ENCODE results near the gene BRCA1. TPM values are rescaled to one million over a fixed set of nuclear protein-coding genes. Genes with fewer than 3 reads are reported as not detected.

BRCA1 gene
- total and polyA plus RNA-seq, 2 donors (not counting 1 experiment from before 2014, with no cell fraction given) = 7.5 to 9.9 TPM

GRCh38 chr17:42999003-42999525 is 126.1 kb downstream of the BRCA1 start:
- Histone ChIP-seq H4K20me1 (ENCODE audit: control insufficient read depth, extremely low read depth, insufficient read depth, low read length) (peaks cover 2% of the 10 kb centered on the region), H3K4me3 (replicated peaks in 1 of 4; ENCODE audit: control extremely low read depth in 1 of 4, insufficient read depth in 1 of 4, low read depth in 3 of 4, low read length in 4 of 4) (peak overlapping the region; percentile 77 to 99 (median 86)), H3K4me1 (ENCODE audit: control insufficient read depth, extremely low read depth, insufficient read depth, low read length) (peaks cover 11% of the 10 kb centered on the region), H3K9me3 (ENCODE audit: control insufficient read depth, insufficient read depth, low read depth, low read length) (no peaks in the 10 kb centered on the region), H3K4me2 (ENCODE audit: extremely low read depth, insufficient read depth, low read length) (peak overlapping the region; percentile 99), H3K79me2 (ENCODE audit: control insufficient read depth, insufficient read depth, low read length) (peaks cover 28% of the 10 kb centered on the region), H3K9ac (ENCODE audit: insufficient read depth, low read length) (peak overlapping the region; percentile 85), H2AFZ (ENCODE audit: low read length) (no peak overlapping the region), H3K27ac (ENCODE audit: insufficient read depth, low read length) (peak overlapping the region; percentile 95), H3K27me3 (ENCODE audit: control insufficient read depth, insufficient read depth, low read length) (no peaks in the 10 kb centered on the region), H3K36me3 (ENCODE audit: control insufficient read depth, insufficient read depth, low read length) (peaks cover 16% of the 10 kb centered on the region)
- no peak for DNase-seq (ENCODE audit: low read depth in 2 of 2)
- TF ChIP-seq, protein P1, sequence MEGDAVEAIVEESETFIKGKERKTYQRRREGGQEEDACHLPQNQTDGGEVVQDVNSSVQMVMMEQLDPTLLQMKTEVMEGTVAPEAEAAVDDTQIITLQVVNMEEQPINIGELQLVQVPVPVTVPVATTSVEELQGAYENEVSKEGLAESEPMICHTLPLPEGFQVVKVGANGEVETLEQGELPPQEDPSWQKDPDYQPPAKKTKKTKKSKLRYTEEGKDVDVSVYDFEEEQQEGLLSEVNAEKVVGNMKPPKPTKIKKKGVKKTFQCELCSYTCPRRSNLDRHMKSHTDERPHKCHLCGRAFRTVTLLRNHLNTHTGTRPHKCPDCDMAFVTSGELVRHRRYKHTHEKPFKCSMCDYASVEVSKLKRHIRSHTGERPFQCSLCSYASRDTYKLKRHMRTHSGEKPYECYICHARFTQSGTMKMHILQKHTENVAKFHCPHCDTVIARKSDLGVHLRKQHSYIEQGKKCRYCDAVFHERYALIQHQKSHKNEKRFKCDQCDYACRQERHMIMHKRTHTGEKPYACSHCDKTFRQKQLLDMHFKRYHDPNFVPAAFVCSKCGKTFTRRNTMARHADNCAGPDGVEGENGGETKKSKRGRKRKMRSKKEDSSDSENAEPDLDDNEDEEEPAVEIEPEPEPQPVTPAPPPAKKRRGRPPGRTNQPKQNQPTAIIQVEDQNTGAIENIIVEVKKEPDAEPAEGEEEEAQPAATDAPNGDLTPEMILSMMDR (conservative IDR thresholded peaks at IDR 0.05 in 1 of 2, IDR thresholded peaks at IDR 0.05 in 1 of 2; ENCODE audit: low read depth in 1 of 2, low read length in 2 of 2) = no peak
- no peak for TF ChIP-seq EZH2 (IDR thresholded peaks at IDR 0.05; ENCODE audit: low read length, missing control alignments)

DNA sequence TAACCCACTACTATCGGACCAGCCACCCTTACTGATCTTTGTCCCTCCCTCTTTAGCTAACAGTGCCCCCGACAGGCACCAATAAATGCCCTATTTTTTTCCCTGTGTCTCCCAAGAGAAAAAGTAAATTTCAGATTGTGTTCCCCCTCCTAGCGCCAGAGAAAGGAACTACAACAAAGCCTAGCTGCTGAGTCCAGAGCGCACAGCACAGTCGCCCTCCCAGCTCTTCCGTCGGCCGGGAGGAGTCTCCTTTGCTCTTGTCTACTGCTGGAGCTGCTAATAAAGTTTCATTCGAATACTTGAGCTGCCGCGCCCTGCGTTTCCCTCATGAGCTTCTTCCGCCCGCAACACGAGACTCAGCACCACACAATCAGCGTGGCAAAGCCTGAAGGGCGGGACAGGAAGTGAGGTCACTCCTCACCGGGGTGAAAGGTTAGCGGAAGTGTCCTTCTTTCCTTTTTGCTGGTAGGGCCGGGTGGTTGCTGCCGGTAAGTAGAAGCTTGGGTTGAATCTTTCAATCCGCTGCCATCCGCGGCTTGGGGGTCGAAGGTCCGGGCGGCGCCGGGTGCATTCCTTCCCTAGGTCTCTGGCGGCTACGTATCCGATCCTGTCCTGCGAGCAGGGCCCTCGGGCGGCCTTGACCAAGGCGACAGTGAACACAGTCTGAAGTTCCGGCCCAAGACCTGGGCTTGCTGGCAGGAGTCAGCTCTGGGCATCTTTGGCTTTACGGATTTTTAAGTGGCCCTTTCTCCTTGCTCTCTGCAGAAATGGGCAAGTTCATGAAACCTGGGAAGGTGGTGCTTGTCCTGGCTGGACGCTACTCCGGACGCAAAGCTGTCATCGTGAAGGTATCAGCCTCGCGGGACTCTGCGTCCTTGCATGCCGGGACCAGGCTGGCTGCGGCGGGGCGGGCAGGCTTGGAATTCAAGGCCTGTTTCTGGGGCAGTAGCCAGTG is 126.9 kb downstream of the BRCA1 start, which contains the start of gene RPL27:
Gene RPL27, plus strand, starts transcription at position 436 of the 955 bp plus-strand sequence. Its CDS starts 332 bp downstream, at position 768.
- TF ChIP-seq, protein P1 (conservative IDR thresholded peaks at IDR 0.05 in 1 of 2, IDR thresholded peaks at IDR 0.05 in 1 of 2; ENCODE audit: low read depth in 1 of 2, low read length in 2 of 2) = peak; percentile 84 to 89
- TF ChIP-seq EZH2 (IDR thresholded peaks at IDR 0.05; ENCODE audit: low read length, missing control alignments) = no peak
- no peaks in the 10 kb centered on the region for H3K27me3 ChIP-seq (ENCODE audit: control insufficient read depth, insufficient read depth, low read length)

DNA sequence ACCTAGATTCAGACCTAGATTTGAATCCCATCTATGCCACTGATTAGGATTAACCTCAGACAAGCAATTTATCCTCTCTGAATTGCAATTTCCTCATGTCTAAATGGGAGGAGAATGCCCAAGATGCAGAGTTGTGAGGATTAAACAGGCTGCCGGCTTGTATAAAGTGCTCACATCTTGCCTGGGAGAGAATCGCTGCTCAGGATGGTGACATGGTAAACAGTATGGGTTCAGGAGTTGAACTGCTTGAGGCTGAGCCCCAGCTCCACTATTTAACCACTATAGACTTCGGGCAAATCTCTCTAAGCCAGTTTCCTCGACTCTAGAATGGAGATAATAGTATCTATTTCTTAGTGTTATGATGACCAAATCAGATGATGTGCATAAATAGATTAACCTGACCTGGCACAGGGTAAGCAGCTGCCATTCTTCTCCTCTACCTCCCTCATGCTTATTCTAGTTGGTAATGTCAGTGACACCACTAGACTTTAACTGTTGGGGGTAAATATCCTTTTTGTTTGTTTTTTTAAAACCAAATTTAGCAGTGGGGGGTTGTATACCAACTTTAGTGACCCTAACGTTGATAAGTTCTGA is 127.7 kb downstream of the BRCA1 start:
- Histone ChIP-seq H3K4me3 (replicated peaks in 1 of 4; ENCODE audit: control extremely low read depth in 1 of 4, insufficient read depth in 1 of 4, low read depth in 3 of 4, low read length in 4 of 4) (peak overlapping the region; percentile 6 to 46 (median 28)), H3K27ac (ENCODE audit: insufficient read depth, low read length) (peak overlapping the region; percentile 17), H3K4me1 (ENCODE audit: control insufficient read depth, extremely low read depth, insufficient read depth, low read length) (peaks cover 11% of the 10 kb centered on the region), H4K20me1 (ENCODE audit: control insufficient read depth, extremely low read depth, insufficient read depth, low read length) (peaks cover 2% of the 10 kb centered on the region), H3K79me2 (ENCODE audit: control insufficient read depth, insufficient read depth, low read length) (peaks cover 26% of the 10 kb centered on the region), H3K27me3 (ENCODE audit: control insufficient read depth, insufficient read depth, low read length) (no peaks in the 10 kb centered on the region), H3K9ac (ENCODE audit: insufficient read depth, low read length) (no peak overlapping the region), H3K4me2 (ENCODE audit: extremely low read depth, insufficient read depth, low read length) (peak overlapping the region; percentile 91), H3K9me3 (ENCODE audit: control insufficient read depth, insufficient read depth, low read depth, low read length) (no peaks in the 10 kb centered on the region), H2AFZ (ENCODE audit: low read length) (peak overlapping the region; percentile 90), H3K36me3 (ENCODE audit: control insufficient read depth, insufficient read depth, low read length) (peaks cover 11% of the 10 kb centered on the region)
- DNase-seq (ENCODE audit: low read depth in 2 of 2) = no peak
- no peak for TF ChIP-seq EZH2 (IDR thresholded peaks at IDR 0.05; ENCODE audit: low read length, missing control alignments)
- TF ChIP-seq, protein P1 (conservative IDR thresholded peaks at IDR 0.05 in 1 of 2, IDR thresholded peaks at IDR 0.05 in 1 of 2; ENCODE audit: low read depth in 1 of 2, low read length in 2 of 2) = no peak

More for the DNA sequence above, 126.9 kb downstream of the BRCA1 start, which contains the start of gene RPL27:
- Histone ChIP-seq H3K36me3 (ENCODE audit: control insufficient read depth, insufficient read depth, low read length) (peaks cover 16% of the 10 kb centered on the region), H3K9me3 (ENCODE audit: control insufficient read depth, insufficient read depth, low read depth, low read length) (no peaks in the 10 kb centered on the region), H4K20me1 (ENCODE audit: control insufficient read depth, extremely low read depth, insufficient read depth, low read length) (peaks cover 2% of the 10 kb centered on the region), H3K27ac (ENCODE audit: insufficient read depth, low read length) (peak within 1 kb of the TSS; percentile 95), H3K4me2 (ENCODE audit: extremely low read depth, insufficient read depth, low read length) (peak within 1 kb of the TSS; percentile 99), H2AFZ (ENCODE audit: low read length) (peak within 1 kb of the TSS; percentile 90), H3K79me2 (ENCODE audit: control insufficient read depth, insufficient read depth, low read length) (peaks cover 28% of the 10 kb centered on the region), H3K4me3 (replicated peaks in 1 of 4; ENCODE audit: control extremely low read depth in 1 of 4, insufficient read depth in 1 of 4, low read depth in 3 of 4, low read length in 4 of 4) (peak within 1 kb of the TSS; percentile 77 to 99 (median 86)), H3K9ac (ENCODE audit: insufficient read depth, low read length) (peak within 1 kb of the TSS; percentile 85), H3K4me1 (ENCODE audit: control insufficient read depth, extremely low read depth, insufficient read depth, low read length) (peaks cover 11% of the 10 kb centered on the region)
- peak; percentile 100 for DNase-seq (ENCODE audit: low read depth in 2 of 2)

All from fibroblast of lung (primary cell).